Measurements from ENCODE around the gene MAGEA12. TPM values are rescaled to one million over a fixed set of nuclear protein-coding genes. Genes with fewer than 3 reads are reported as not detected.
"Not testable (repeated sequence)": the region's sequence is repeated elsewhere in the genome, so short reads cannot be mapped to it uniquely, and the experiment has no call there.

Gene MAGEA12
- total RNA-seq, 1 donor = not detected

DNA sequence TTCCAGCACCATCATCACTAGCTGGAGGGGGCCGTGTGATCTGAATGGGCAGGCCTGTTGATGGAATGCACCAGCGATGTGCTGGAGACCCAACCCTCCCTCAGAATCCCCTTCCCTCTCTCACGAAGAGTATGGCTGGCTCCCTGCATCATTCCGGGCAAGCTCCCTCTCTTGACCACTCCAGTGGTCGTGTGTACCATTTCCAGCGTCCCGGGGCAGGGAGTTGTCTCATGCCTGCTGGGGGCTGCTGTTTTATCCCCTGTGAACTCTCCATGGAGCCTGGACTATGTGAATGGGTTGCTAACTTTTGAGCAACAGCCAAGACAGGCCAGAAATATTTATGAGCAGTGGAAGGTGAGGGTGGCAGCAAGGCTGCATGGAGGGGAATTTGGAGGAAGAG is 8.1 kb upstream of the MAGEA12 start:
- H3K27me3 ChIP-seq (ENCODE audit: insufficient read depth, low read length) = no peaks in the 10 kb centered on the region

DNA sequence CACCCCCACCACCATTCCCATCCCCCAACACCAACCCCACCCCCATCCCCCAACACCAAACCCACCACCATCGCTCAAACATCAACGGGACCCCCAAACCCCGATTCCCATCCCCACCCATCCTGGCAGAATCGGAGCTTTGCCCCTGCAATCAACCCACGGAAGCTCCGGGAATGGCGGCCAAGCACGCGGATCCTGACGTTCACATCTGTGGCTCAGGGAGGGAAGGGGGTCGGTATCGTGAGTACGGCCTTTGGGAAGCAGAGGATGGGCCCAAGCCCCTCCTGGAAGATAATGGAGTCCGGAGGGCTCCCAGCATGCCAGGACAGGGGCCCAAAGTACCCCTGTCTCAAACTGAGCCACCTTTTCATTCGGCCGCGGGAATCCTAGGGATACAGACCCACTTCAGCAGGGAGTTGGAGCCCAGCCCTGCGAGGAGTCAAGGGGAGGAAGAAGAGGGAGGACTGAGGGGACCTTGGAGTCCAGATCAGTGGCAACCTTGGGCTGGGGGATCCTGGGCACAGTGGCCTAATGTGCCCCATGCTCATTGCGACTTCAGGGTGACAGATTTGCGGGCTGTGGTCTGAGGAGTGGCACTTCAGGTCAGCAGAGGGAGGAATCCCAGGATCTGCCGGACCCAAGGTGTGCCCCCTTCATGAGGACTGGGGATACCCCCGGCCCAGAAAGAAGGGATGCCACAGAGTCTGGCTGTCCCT is 744 bp downstream of the MAGEA12 start:
- H3K9me3 ChIP-seq (ENCODE audit: low read depth, low read length); H3K36me3 ChIP-seq (ENCODE audit: insufficient read depth, low read length); H4K20me1 ChIP-seq (ENCODE audit: insufficient read depth, low read length); H3K4me2 ChIP-seq (ENCODE audit: insufficient read depth, low read length); H3K4me3 ChIP-seq (ENCODE audit: insufficient read depth, low read length); H3K27ac ChIP-seq (ENCODE audit: low read depth, low read length); H3K79me2 ChIP-seq (ENCODE audit: insufficient read depth, low read length); H3K4me1 ChIP-seq (ENCODE audit: insufficient read depth, low read length); H2AFZ ChIP-seq (ENCODE audit: low read length); H3K27me3 ChIP-seq (ENCODE audit: insufficient read depth, low read length): not testable (repeated sequence)
- DNase-seq (ENCODE audit: insufficient read length, low spot score, missing footprints) = peak; percentile 6

More for the DNA sequence above, 8.1 kb upstream of the MAGEA12 start:
- no peaks in the 10 kb centered on the region for H3K9me3 ChIP-seq (ENCODE audit: low read depth, low read length)
- H3K4me2 ChIP-seq (ENCODE audit: insufficient read depth, low read length) = no peak overlapping the region
- no peak overlapping the region for H3K27ac ChIP-seq (ENCODE audit: low read depth, low read length)
- no peak for DNase-seq (ENCODE audit: insufficient read length, low spot score, missing footprints)
- H3K4me1 ChIP-seq (ENCODE audit: insufficient read depth, low read length) = no peaks in the 10 kb centered on the region
- no peaks in the 10 kb centered on the region for H3K36me3 ChIP-seq (ENCODE audit: insufficient read depth, low read length)
- H4K20me1 ChIP-seq (ENCODE audit: insufficient read depth, low read length) = no peaks in the 10 kb centered on the region
- H2AFZ ChIP-seq (ENCODE audit: low read length) = no peak overlapping the region
- H3K4me3 ChIP-seq (ENCODE audit: insufficient read depth, low read length) = no peak overlapping the region
- TF ChIP-seq, protein P1, sequence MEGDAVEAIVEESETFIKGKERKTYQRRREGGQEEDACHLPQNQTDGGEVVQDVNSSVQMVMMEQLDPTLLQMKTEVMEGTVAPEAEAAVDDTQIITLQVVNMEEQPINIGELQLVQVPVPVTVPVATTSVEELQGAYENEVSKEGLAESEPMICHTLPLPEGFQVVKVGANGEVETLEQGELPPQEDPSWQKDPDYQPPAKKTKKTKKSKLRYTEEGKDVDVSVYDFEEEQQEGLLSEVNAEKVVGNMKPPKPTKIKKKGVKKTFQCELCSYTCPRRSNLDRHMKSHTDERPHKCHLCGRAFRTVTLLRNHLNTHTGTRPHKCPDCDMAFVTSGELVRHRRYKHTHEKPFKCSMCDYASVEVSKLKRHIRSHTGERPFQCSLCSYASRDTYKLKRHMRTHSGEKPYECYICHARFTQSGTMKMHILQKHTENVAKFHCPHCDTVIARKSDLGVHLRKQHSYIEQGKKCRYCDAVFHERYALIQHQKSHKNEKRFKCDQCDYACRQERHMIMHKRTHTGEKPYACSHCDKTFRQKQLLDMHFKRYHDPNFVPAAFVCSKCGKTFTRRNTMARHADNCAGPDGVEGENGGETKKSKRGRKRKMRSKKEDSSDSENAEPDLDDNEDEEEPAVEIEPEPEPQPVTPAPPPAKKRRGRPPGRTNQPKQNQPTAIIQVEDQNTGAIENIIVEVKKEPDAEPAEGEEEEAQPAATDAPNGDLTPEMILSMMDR (IDR thresholded peaks at IDR 0.05; ENCODE audit: extremely low read depth, low read depth, low read length) = no peak
- no peaks in the 10 kb centered on the region for H3K79me2 ChIP-seq (ENCODE audit: insufficient read depth, low read length)

DNA sequence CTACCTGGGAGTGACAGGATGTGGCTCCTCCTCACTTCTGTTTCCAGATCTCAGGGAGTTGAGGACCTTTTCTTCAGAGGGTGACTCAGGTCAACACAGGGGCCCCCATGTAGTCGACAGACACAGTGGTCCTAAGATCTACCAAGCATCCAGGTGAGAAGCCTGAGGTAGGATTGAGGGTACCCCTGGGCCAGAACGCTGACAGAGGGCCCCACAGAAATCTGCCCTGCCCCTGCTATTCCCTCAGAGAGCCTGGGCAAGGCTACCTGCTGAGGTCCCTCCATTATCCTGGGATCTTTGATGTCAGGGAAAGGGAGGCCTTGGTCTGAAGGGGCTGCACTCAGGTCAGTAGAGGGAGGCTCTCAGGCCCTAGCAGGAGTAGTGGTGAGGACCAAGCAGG is 1.5 kb downstream of the MAGEA12 start:
- TF ChIP-seq, protein P1 (IDR thresholded peaks at IDR 0.05; ENCODE audit: extremely low read depth, low read depth, low read length) = no peak
- no peak for DNase-seq (ENCODE audit: insufficient read length, low spot score, missing footprints)
- Histone ChIP-seq H3K9me3 (ENCODE audit: low read depth, low read length) (no peaks in the 10 kb centered on the region), H3K36me3 (ENCODE audit: insufficient read depth, low read length) (no peaks in the 10 kb centered on the region), H3K4me1 (ENCODE audit: insufficient read depth, low read length) (no peaks in the 10 kb centered on the region), H3K27me3 (ENCODE audit: insufficient read depth, low read length) (no peaks in the 10 kb centered on the region), H2AFZ (ENCODE audit: low read length) (no peak overlapping the region), H3K27ac (ENCODE audit: low read depth, low read length) (no peak overlapping the region), H3K4me3 (ENCODE audit: insufficient read depth, low read length) (no peak overlapping the region), H3K79me2 (ENCODE audit: insufficient read depth, low read length) (no peaks in the 10 kb centered on the region), H3K4me2 (ENCODE audit: insufficient read depth, low read length) (no peak overlapping the region), H4K20me1 (ENCODE audit: insufficient read depth, low read length) (no peaks in the 10 kb centered on the region)

DNA sequence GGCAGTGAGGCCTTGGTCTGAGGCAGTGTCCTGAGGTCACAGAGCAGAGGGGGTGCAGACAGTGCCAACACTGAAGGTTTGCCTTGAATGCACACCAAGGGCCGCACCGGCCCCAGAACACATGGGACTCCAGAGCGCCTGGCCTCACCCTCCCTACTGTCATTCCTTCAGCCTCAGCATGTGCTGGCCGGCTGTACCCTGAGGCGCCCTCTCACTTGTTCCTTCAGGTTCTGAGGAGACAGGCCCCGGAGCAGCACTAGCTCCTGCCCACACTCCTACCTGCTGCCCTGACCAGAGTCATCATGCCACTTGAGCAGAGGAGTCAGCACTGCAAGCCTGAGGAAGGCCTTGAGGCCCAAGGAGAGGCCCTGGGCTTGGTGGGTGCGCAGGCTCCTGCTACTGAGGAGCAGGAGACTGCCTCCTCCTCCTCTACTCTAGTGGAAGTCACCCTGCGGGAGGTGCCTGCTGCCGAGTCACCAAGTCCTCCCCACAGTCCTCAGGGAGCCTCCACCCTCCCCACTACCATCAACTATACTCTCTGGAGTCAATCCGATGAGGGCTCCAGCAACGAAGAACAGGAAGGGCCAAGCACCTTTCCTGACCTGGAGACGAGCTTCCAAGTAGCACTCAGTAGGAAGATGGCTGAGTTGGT is 2.4 kb downstream of the MAGEA12 start:
- H3K27ac ChIP-seq (ENCODE audit: low read depth, low read length) = no peak overlapping the region
- H3K4me2 ChIP-seq (ENCODE audit: insufficient read depth, low read length) = no peak overlapping the region
- peak; percentile 37 for DNase-seq (ENCODE audit: insufficient read length, low spot score, missing footprints)
- no peak overlapping the region for H3K4me3 ChIP-seq (ENCODE audit: insufficient read depth, low read length)
- no peaks in the 10 kb centered on the region for H3K4me1 ChIP-seq (ENCODE audit: insufficient read depth, low read length)
- H3K79me2 ChIP-seq (ENCODE audit: insufficient read depth, low read length) = no peaks in the 10 kb centered on the region
- TF ChIP-seq, protein P1 (IDR thresholded peaks at IDR 0.05; ENCODE audit: extremely low read depth, low read depth, low read length) = no peak
- H2AFZ ChIP-seq (ENCODE audit: low read length) = no peak overlapping the region
- no peaks in the 10 kb centered on the region for H4K20me1 ChIP-seq (ENCODE audit: insufficient read depth, low read length)
- no peaks in the 10 kb centered on the region for H3K27me3 ChIP-seq (ENCODE audit: insufficient read depth, low read length)
- no peaks in the 10 kb centered on the region for H3K9me3 ChIP-seq (ENCODE audit: low read depth, low read length)
- H3K36me3 ChIP-seq (ENCODE audit: insufficient read depth, low read length) = no peaks in the 10 kb centered on the region

DNA sequence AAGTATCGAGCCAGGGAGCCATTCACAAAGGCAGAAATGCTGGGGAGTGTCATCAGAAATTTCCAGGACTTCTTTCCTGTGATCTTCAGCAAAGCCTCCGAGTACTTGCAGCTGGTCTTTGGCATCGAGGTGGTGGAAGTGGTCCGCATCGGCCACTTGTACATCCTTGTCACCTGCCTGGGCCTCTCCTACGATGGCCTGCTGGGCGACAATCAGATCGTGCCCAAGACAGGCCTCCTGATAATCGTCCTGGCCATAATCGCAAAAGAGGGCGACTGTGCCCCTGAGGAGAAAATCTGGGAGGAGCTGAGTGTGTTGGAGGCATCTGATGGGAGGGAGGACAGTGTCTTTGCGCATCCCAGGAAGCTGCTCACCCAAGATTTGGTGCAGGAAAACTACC is 3.0 kb downstream of the MAGEA12 start:
- not testable (repeated sequence) for H3K36me3 ChIP-seq (ENCODE audit: insufficient read depth, low read length); H3K79me2 ChIP-seq (ENCODE audit: insufficient read depth, low read length); H2AFZ ChIP-seq (ENCODE audit: low read length); H3K4me2 ChIP-seq (ENCODE audit: insufficient read depth, low read length); H3K4me3 ChIP-seq (ENCODE audit: insufficient read depth, low read length); H3K9me3 ChIP-seq (ENCODE audit: low read depth, low read length); H3K27me3 ChIP-seq (ENCODE audit: insufficient read depth, low read length); DNase-seq (ENCODE audit: insufficient read length, low spot score, missing footprints); H3K4me1 ChIP-seq (ENCODE audit: insufficient read depth, low read length); H4K20me1 ChIP-seq (ENCODE audit: insufficient read depth, low read length); H3K27ac ChIP-seq (ENCODE audit: low read depth, low read length)
